Astrocyte (in vitro differentiated cells and primary cell): ENCODE measurements around the gene B3GAT2. TPM values are rescaled to one million over a fixed set of nuclear protein-coding genes. Genes with fewer than 3 reads are reported as not detected.

Experiments
- DNase-seq: peaks from one replicate; pipeline ENCODE4 v3.0.0-alpha.2; 2010; ENCODE audit warnings: low read depth
- FAIRE-seq: peaks from 2 replicates; lab custom pipeline; 2011; peaks lifted over from hg19 to GRCh38; lab: Jason Lieb, UNC
- H2AFZ ChIP-seq: 2 replicates; pipeline ENCODE4 v1.6.0; 2012; ENCODE audit warnings: low read depth, low read length, inconsistent platforms
- H3K27ac ChIP-seq: 2 replicates; pipeline ENCODE4 v1.5.1; 2011; ENCODE audit warnings: low read depth, low read length, inconsistent platforms
- H3K27me3 ChIP-seq: 2 replicates; pipeline ENCODE4 v1.6.0; 2011; ENCODE audit warnings: low read length, inconsistent platforms; ENCODE audit not compliant: insufficient read depth
- H3K36me3 ChIP-seq: 2 replicates; pipeline ENCODE4 v1.5.1; 2011; ENCODE audit warnings: low read length, inconsistent platforms; ENCODE audit not compliant: insufficient read depth
- H3K4me1 ChIP-seq: 2 replicates; pipeline ENCODE4 v1.5.1; 2011; ENCODE audit warnings: low read length, inconsistent platforms; ENCODE audit not compliant: insufficient read depth
- H3K4me2 ChIP-seq: 2 replicates; pipeline ENCODE4 v1.6.0; 2012; ENCODE audit warnings: low read length, inconsistent platforms
- H3K4me3 ChIP-seq: 2 replicates; pipeline ENCODE4 v1.5.1; 2011; ENCODE audit warnings: low read depth, mild to moderate bottlenecking, low read length, inconsistent platforms; ENCODE audit not compliant: insufficient read depth
- H3K79me2 ChIP-seq: 2 replicates; pipeline ENCODE4 v1.6.0; 2012; ENCODE audit warnings: mild to moderate bottlenecking, low read length, inconsistent platforms; ENCODE audit not compliant: insufficient read depth
- H3K9ac ChIP-seq: 2 replicates; pipeline ENCODE4 v1.6.0; 2012; ENCODE audit warnings: mild to moderate bottlenecking, low read length, inconsistent platforms
- H3K9me3 ChIP-seq: 2 replicates; pipeline ENCODE4 v1.5.1; 2012; ENCODE audit warnings: low read depth, mild to moderate bottlenecking, low read length, inconsistent platforms; ENCODE audit not compliant: insufficient read depth
- H4K20me1 ChIP-seq: 2 replicates; pipeline ENCODE4 v1.6.0; 2012; ENCODE audit warnings: low read length, inconsistent platforms; ENCODE audit not compliant: insufficient read depth
- H3K27ac Mint-ChIP-seq: one replicate; pipeline ENCODE4 v1.8.0; 2021; ENCODE audit warnings: mild to moderate bottlenecking, mixed read lengths; ENCODE audit not compliant: unreplicated experiment
- H3K27me3 Mint-ChIP-seq: one replicate; pipeline ENCODE4 v1.8.0; 2021; ENCODE audit warnings: low read depth, mixed read lengths; ENCODE audit not compliant: unreplicated experiment
- H3K36me3 Mint-ChIP-seq: one replicate; pipeline ENCODE4 v1.8.0; 2021; ENCODE audit warnings: low read depth, mixed read lengths; ENCODE audit not compliant: unreplicated experiment
- H3K4me1 Mint-ChIP-seq: one replicate; pipeline ENCODE4 v1.8.0; 2021; ENCODE audit warnings: low read depth, mixed read lengths; ENCODE audit not compliant: unreplicated experiment
- H3K4me3 Mint-ChIP-seq: one replicate; pipeline ENCODE4 v1.8.0; 2021; ENCODE audit warnings: mild to moderate bottlenecking, moderate library complexity, mixed read lengths; ENCODE audit not compliant: unreplicated experiment
- H3K9me3 Mint-ChIP-seq: one replicate; pipeline ENCODE4 v1.8.0; 2021; ENCODE audit warnings: mild to moderate bottlenecking, mixed read lengths; ENCODE audit not compliant: unreplicated experiment
- EZH2 ChIP-seq: IDR thresholded peaks from 2 replicates; pipeline ENCODE4 v1.6.1; 2012; ENCODE audit warnings: mild to moderate bottlenecking, low read length, inconsistent platforms; ENCODE audit not compliant: insufficient read depth
- total RNA-seq: library from RNA; stranded (reverse); gene quantifications from 2 replicates; pipeline ENCODE4 v1.2.1, GENCODE V29; 2021
- TF ChIP-seq, protein P1 (sequence below): IDR thresholded peaks from 2 replicates; pipeline ENCODE4 v1.5.1; 2011; ENCODE audit warnings: low read depth, mild to moderate bottlenecking, inconsistent platforms, low read length, moderate library complexity; ENCODE audit not compliant: insufficient read depth

The B3GAT2 gene
- total RNA-seq, 1 donor from 2014 or later = not detected

DNA sequence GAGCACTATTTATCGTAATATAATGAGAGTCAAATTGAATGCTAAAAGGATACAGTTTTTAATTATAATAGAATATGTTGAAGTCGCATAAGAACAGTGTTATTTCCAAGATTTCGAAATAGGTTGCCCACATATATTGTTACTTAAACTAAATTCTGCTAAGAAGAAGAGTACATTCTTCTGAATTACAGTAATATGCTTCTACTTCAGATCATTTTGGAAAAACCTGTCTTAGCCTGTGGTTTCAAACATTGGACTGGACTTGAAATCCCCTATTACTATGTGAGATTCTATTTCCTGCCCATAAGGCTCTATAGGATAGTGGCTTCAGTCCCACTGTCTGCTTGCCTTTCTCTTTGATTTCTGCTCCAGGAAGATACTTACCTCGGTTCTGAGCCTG lies 137.2 kb downstream of the B3GAT2 start:
- Histone ChIP-seq H3K4me2 (no peak overlapping the region), H4K20me1 (no peaks in the 10 kb centered on the region), H3K36me3 (no peaks in the 10 kb centered on the region), H2AFZ (no peak overlapping the region), H3K79me2 (no peaks in the 10 kb centered on the region), H3K4me1 (no peaks in the 10 kb centered on the region), H3K27me3 (no peaks in the 10 kb centered on the region), H3K9ac (no peak overlapping the region), H3K4me3 (no peak overlapping the region), H3K9me3 (no peaks in the 10 kb centered on the region), H3K27ac (no peak overlapping the region)
- Mint-ChIP-seq H3K4me1 (no peaks in the 10 kb centered on the region), H3K4me3 (no peak overlapping the region), H3K27me3 (no peaks in the 10 kb centered on the region), H3K36me3 (peaks cover 2% of the 10 kb centered on the region), H3K9me3 (peaks cover 2% of the 10 kb centered on the region), H3K27ac (no peak overlapping the region)
- FAIRE-seq = no peak
- TF ChIP-seq, protein P1, sequence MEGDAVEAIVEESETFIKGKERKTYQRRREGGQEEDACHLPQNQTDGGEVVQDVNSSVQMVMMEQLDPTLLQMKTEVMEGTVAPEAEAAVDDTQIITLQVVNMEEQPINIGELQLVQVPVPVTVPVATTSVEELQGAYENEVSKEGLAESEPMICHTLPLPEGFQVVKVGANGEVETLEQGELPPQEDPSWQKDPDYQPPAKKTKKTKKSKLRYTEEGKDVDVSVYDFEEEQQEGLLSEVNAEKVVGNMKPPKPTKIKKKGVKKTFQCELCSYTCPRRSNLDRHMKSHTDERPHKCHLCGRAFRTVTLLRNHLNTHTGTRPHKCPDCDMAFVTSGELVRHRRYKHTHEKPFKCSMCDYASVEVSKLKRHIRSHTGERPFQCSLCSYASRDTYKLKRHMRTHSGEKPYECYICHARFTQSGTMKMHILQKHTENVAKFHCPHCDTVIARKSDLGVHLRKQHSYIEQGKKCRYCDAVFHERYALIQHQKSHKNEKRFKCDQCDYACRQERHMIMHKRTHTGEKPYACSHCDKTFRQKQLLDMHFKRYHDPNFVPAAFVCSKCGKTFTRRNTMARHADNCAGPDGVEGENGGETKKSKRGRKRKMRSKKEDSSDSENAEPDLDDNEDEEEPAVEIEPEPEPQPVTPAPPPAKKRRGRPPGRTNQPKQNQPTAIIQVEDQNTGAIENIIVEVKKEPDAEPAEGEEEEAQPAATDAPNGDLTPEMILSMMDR = no peak
- no peak for TF ChIP-seq EZH2
- no peak for DNase-seq

DNA sequence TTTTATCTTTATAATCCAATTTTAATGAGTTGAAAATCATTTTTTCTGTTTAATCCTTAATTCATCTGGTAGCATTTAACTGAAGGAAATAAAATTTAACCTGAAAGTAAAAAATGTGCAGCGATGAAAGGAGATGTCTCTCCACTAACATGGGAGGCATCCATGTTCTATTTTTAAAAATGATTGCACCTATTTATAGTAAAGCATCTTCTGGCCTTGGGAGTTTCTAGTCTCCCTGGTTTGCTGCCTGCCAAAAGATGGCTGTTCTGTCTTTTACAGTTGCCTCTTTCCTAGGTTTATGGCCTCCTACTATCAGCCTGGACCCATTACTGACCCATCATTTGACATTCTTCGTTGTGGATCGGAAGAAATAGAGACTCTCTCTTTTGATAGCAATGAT lies 143.0 kb downstream of the B3GAT2 start:
- no peaks in the 10 kb centered on the region for H3K79me2 ChIP-seq
- no peaks in the 10 kb centered on the region for H3K27me3 Mint-ChIP-seq
- H3K4me3 ChIP-seq = no peak overlapping the region
- H3K4me2 ChIP-seq = no peak overlapping the region
- H3K9me3 Mint-ChIP-seq = no peaks in the 10 kb centered on the region
- H2AFZ ChIP-seq = no peak overlapping the region
- H3K36me3 ChIP-seq = no peaks in the 10 kb centered on the region
- no peak overlapping the region for H3K9ac ChIP-seq
- H3K27ac Mint-ChIP-seq = no peak overlapping the region
- H4K20me1 ChIP-seq = no peaks in the 10 kb centered on the region
- DNase-seq (no peak), FAIRE-seq (no peak)
- TF ChIP-seq EZH2 = no peak
- TF ChIP-seq, protein P1 = no peak
- H3K9me3 ChIP-seq = no peaks in the 10 kb centered on the region
- no peak overlapping the region for H3K27ac ChIP-seq
- no peaks in the 10 kb centered on the region for H3K36me3 Mint-ChIP-seq
- H3K4me1 Mint-ChIP-seq = peaks cover 6% of the 10 kb centered on the region
- H3K4me1 ChIP-seq = no peaks in the 10 kb centered on the region
- H3K27me3 ChIP-seq = no peaks in the 10 kb centered on the region
- H3K4me3 Mint-ChIP-seq = no peak overlapping the region

DNA sequence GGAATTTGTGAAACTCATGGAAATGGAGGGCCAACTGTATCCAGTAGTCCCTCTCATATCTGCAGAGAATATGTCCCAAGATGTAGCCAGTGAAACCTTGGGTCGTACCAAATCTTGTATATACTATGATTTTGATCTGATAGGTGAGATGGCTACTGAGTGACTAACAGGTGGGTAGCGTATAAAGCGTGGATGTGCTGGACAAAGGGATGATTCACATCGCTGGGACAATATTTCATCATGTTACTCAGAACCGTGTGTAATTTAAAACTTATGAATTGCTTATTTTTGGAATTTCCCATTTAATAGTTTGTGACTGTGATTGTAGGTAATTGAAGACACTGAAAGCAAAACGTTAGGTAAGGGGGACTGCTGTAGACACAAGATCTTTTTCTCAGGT lies 145.1 kb downstream of the B3GAT2 start:
- H3K4me3 Mint-ChIP-seq = no peak overlapping the region
- Histone ChIP-seq H2AFZ (no peak overlapping the region), H3K4me1 (no peaks in the 10 kb centered on the region), H3K4me2 (no peak overlapping the region), H3K9me3 (no peaks in the 10 kb centered on the region), H3K9ac (no peak overlapping the region), H3K36me3 (no peaks in the 10 kb centered on the region), H4K20me1 (no peaks in the 10 kb centered on the region), H3K27ac (no peak overlapping the region), H3K4me3 (no peak overlapping the region), H3K79me2 (no peaks in the 10 kb centered on the region), H3K27me3 (no peaks in the 10 kb centered on the region)
- FAIRE-seq (no peak), DNase-seq (peak; percentile 33)
- TF ChIP-seq EZH2 = no peak
- TF ChIP-seq, protein P1 = no peak
- peaks cover 6% of the 10 kb centered on the region for H3K4me1 Mint-ChIP-seq
- H3K36me3 Mint-ChIP-seq = no peaks in the 10 kb centered on the region
- H3K27ac Mint-ChIP-seq = no peak overlapping the region
- no peaks in the 10 kb centered on the region for H3K27me3 Mint-ChIP-seq
- H3K9me3 Mint-ChIP-seq = no peaks in the 10 kb centered on the region
